Bronchial epithelial cell (primary cell): ENCODE measurements around the gene GCNT4. TPM values are rescaled to one million over a fixed set of nuclear protein-coding genes. Genes with fewer than 3 reads are reported as not detected.

Source experiments
- DNase-seq: peaks from one replicate; pipeline ENCODE4 v3.0.0-alpha.2; 2010; ENCODE audit warnings: low read depth
- FAIRE-seq: peaks from 2 replicates; lab custom pipeline; 2011; peaks lifted over from hg19 to GRCh38; lab: Jason Lieb, UNC
- H3K27me3 ChIP-seq: 2 replicates; pipeline ENCODE4 v1.5.1; 2011; ENCODE audit warnings: low read length; ENCODE audit not compliant: control insufficient read depth, insufficient read depth
- H3K36me3 ChIP-seq: 2 replicates; pipeline ENCODE4 v1.5.1; 2011; ENCODE audit warnings: low read length; ENCODE audit not compliant: control insufficient read depth, insufficient read depth
- H3K4me3 ChIP-seq: 2 replicates; pipeline ENCODE4 v1.5.1; 2011; ENCODE audit warnings: mild to moderate bottlenecking, low read depth, low read length, control low read depth
- CTCF ChIP-seq: IDR thresholded peaks from 2 replicates; pipeline ENCODE4 v1.5.1; 2011; ENCODE audit warnings: mild to moderate bottlenecking, moderate library complexity, low read length, control low read depth, inconsistent platforms; ENCODE audit not compliant: insufficient read depth, severe bottlenecking
- total RNA-seq: library from RNA; depleted of rRNA; stranded (reverse); fragments of >200 nt; gene quantifications from 2 replicates; pipeline ENCODE4 v1.2.1, GENCODE V29; 2014

The GCNT4 gene
- total RNA-seq, 1 donor from 2014 or later: 2.9 TPM

DNA sequence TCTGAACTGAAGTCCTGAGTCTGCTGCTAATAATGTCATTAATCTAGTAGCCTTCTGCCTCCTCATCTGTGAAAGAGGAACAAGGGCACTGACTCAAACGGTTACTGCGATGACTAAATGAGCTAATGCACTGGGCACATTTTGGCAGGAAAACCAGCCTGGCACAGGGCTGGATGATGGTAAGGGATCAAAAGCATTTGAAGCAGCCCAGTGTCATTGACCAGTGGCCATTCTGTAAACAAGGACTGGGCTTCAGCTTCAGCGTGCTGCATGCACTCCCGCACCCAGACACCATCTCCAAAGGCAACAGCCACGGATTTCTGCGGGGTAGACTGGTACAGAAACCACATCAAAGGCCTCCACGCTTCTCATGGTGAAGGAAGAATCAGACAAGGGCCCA, 8.0 kb downstream of the GCNT4 start:
- FAIRE-seq (no peak), DNase-seq (peak; percentile 70)
- no peak overlapping the region for H3K4me3 ChIP-seq
- no peak for TF ChIP-seq CTCF
- peaks cover 1% of the 10 kb centered on the region for H3K36me3 ChIP-seq
- no peaks in the 10 kb centered on the region for H3K27me3 ChIP-seq

GRCh38 chr5:75043633-75044264, 8.6 kb downstream of the GCNT4 start:
- FAIRE-seq (no peak), DNase-seq (no peak)
- no peak for TF ChIP-seq CTCF

GRCh38 chr5:75042522-75042921, 9.8 kb downstream of the GCNT4 start:
- peak; percentile 18 for FAIRE-seq
- no peaks in the 10 kb centered on the region for H3K27me3 ChIP-seq
- no peaks in the 10 kb centered on the region for H3K36me3 ChIP-seq
- DNase-seq: peak; percentile 59
- TF ChIP-seq CTCF: no peak
- H3K4me3 ChIP-seq: no peak overlapping the region

More at GRCh38 chr5:75043633-75044264, 8.6 kb downstream of the GCNT4 start:
- peaks cover 1% of the 10 kb centered on the region for H3K36me3 ChIP-seq
- no peaks in the 10 kb centered on the region for H3K27me3 ChIP-seq
- H3K4me3 ChIP-seq: no peak overlapping the region

DNA sequence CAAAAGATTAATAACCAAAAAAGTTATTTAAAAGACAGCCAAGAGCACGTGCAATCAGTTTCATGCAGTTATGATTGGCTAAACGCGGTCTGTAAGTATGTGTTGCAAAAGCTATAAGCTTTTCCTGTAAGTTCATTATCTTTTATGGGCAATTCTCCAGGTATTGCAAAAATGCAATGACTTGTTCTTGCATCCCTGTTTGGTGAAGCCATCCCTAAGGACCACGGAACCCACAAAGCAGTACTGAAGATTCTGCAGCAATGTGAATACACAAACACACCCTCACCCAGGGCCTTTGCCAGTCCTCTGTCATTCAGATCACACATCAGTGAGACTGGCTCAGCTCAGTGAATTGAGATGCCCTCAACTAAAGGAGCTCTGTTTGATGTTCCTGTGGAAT, 11.4 kb downstream of the GCNT4 start:
- Histone ChIP-seq H3K27me3 (no peaks in the 10 kb centered on the region), H3K36me3 (no peaks in the 10 kb centered on the region), H3K4me3 (no peak overlapping the region)
- no peak for FAIRE-seq
- no peak for TF ChIP-seq CTCF
- DNase-seq: peak; percentile 56

- no peaks in the 10 kb centered on the region for H3K36me3 ChIP-seq
- H3K27me3 ChIP-seq: no peaks in the 10 kb centered on the region
- FAIRE-seq (peak; percentile 89), DNase-seq (peak; percentile 100)
- H3K4me3 ChIP-seq: no peak overlapping the region
- TF ChIP-seq CTCF: no peak
Observed at GRCh38 chr5:75037106-75037505, 15.3 kb downstream of the GCNT4 start.
